HL-60 (cell line): ENCODE results near the gene RRM1.

Source experiments
- GABPA ChIP-seq: IDR thresholded peaks from 2 replicates; pipeline ENCODE4 v1.6.1; 2012; ENCODE audit warnings: low read depth
- POLR2AphosphoS5 ChIP-seq: IDR thresholded peaks from 2 replicates; pipeline ENCODE4 v1.6.1; 2012; ENCODE audit warnings: low read depth
- SPI1 ChIP-seq: IDR thresholded peaks from 2 replicates; pipeline ENCODE4 v1.6.1; 2012; ENCODE audit warnings: low read depth, mild to moderate bottlenecking, borderline replicate concordance
- TF ChIP-seq, protein P1 (sequence below): IDR thresholded peaks from one replicate; pipeline ENCODE4 v1.5.1; 2011; ENCODE audit warnings: low read length, control low read depth, inconsistent platforms; ENCODE audit not compliant: insufficient read depth
- TF ChIP-seq, protein P2 (sequence below): IDR thresholded peaks from 2 replicates; pipeline ENCODE4 v1.6.1; 2012; ENCODE audit warnings: low read depth; ENCODE audit not compliant: insufficient replicate concordance

DNA sequence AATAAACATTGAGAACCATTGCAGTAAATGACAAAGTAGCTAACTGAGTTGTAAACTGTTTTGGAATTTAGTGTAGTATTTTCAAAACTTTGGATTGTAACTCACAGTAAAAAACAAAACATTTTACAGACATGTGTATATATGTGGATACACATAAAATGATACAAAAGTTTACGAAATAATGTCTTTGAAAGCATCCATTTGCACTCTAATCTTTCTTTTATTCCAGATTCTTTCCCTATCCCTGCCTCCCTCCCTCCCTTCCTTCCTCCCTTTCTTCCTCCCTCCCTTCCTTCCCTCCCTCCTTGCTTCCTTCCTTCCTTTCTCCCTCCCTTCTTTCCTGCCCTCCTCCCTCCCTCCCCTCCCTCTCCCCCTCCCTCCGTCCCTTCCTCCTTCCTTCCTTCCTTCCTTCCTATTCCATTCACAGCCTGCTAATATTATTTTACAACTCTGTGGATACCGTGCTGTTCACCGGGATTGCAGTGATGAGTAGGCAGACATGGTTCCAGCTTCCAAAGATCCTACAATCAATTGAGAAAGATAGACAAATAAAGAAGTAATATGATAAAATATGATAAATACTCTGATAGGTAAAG is 3.5 kb downstream of the RRM1 start:
- TF ChIP-seq, protein P1, sequence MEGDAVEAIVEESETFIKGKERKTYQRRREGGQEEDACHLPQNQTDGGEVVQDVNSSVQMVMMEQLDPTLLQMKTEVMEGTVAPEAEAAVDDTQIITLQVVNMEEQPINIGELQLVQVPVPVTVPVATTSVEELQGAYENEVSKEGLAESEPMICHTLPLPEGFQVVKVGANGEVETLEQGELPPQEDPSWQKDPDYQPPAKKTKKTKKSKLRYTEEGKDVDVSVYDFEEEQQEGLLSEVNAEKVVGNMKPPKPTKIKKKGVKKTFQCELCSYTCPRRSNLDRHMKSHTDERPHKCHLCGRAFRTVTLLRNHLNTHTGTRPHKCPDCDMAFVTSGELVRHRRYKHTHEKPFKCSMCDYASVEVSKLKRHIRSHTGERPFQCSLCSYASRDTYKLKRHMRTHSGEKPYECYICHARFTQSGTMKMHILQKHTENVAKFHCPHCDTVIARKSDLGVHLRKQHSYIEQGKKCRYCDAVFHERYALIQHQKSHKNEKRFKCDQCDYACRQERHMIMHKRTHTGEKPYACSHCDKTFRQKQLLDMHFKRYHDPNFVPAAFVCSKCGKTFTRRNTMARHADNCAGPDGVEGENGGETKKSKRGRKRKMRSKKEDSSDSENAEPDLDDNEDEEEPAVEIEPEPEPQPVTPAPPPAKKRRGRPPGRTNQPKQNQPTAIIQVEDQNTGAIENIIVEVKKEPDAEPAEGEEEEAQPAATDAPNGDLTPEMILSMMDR, result no peak
- TF ChIP-seq POLR2AphosphoS5 (no peak), GABPA (no peak), SPI1 (no peak)
- TF ChIP-seq, protein P2, sequence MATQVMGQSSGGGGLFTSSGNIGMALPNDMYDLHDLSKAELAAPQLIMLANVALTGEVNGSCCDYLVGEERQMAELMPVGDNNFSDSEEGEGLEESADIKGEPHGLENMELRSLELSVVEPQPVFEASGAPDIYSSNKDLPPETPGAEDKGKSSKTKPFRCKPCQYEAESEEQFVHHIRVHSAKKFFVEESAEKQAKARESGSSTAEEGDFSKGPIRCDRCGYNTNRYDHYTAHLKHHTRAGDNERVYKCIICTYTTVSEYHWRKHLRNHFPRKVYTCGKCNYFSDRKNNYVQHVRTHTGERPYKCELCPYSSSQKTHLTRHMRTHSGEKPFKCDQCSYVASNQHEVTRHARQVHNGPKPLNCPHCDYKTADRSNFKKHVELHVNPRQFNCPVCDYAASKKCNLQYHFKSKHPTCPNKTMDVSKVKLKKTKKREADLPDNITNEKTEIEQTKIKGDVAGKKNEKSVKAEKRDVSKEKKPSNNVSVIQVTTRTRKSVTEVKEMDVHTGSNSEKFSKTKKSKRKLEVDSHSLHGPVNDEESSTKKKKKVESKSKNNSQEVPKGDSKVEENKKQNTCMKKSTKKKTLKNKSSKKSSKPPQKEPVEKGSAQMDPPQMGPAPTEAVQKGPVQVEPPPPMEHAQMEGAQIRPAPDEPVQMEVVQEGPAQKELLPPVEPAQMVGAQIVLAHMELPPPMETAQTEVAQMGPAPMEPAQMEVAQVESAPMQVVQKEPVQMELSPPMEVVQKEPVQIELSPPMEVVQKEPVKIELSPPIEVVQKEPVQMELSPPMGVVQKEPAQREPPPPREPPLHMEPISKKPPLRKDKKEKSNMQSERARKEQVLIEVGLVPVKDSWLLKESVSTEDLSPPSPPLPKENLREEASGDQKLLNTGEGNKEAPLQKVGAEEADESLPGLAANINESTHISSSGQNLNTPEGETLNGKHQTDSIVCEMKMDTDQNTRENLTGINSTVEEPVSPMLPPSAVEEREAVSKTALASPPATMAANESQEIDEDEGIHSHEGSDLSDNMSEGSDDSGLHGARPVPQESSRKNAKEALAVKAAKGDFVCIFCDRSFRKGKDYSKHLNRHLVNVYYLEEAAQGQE, result no peak
